Endothelial cell (in vitro differentiated cells): ENCODE results near the gene NEK4. TPM values are rescaled to one million over a fixed set of nuclear protein-coding genes. Genes with fewer than 3 reads are reported as not detected.

Experiments
- DNase-seq: peaks from one replicate; pipeline ENCODE4 v3.0.0; 2021; ENCODE audit warnings: low spot score
- H3K27ac Mint-ChIP-seq: one replicate; pipeline ENCODE4 v1.8.0; 2021; ENCODE audit warnings: mixed read lengths, inconsistent platforms; ENCODE audit not compliant: unreplicated experiment
- H3K27me3 Mint-ChIP-seq: one replicate; pipeline ENCODE4 v1.8.0; 2021; ENCODE audit warnings: mild to moderate bottlenecking, moderate library complexity, mixed read lengths, inconsistent platforms; ENCODE audit not compliant: unreplicated experiment
- H3K36me3 Mint-ChIP-seq: one replicate; pipeline ENCODE4 v1.8.0; 2021; ENCODE audit warnings: mild to moderate bottlenecking, low read depth, mixed read lengths, inconsistent platforms; ENCODE audit not compliant: unreplicated experiment
- H3K4me1 Mint-ChIP-seq: one replicate; pipeline ENCODE4 v1.8.0; 2021; ENCODE audit warnings: mild to moderate bottlenecking, mixed read lengths, inconsistent platforms; ENCODE audit not compliant: unreplicated experiment
- H3K4me3 Mint-ChIP-seq: one replicate; pipeline ENCODE4 v1.8.0; 2021; ENCODE audit warnings: mild to moderate bottlenecking, mixed read lengths, inconsistent platforms; ENCODE audit not compliant: unreplicated experiment
- H3K9me3 Mint-ChIP-seq: one replicate; pipeline ENCODE4 v1.8.0; 2021; ENCODE audit warnings: mixed read lengths, inconsistent platforms; ENCODE audit not compliant: unreplicated experiment
- total RNA-seq: library from RNA; stranded (reverse); fragmentation: NEBNext Ultra II Directional; extraction: Animal tissue kit (Norgen Biotek cat#: 25700); gene quantifications from one replicate; pipeline ENCODE4 v1.2.1, GENCODE V29; 2021; ENCODE audit not compliant: unreplicated experiment
- TF ChIP-seq, protein P1 (sequence below): fragments of 200-600 bp; sonication (generic); IDR thresholded peaks from one replicate; pipeline ENCODE4 v1.5.0; 2021; ENCODE audit warnings: antibody characterized with exemption; ENCODE audit not compliant: unreplicated experiment

Gene NEK4
- total RNA-seq, 1 donor from 2014 or later = 16.9 TPM

DNA sequence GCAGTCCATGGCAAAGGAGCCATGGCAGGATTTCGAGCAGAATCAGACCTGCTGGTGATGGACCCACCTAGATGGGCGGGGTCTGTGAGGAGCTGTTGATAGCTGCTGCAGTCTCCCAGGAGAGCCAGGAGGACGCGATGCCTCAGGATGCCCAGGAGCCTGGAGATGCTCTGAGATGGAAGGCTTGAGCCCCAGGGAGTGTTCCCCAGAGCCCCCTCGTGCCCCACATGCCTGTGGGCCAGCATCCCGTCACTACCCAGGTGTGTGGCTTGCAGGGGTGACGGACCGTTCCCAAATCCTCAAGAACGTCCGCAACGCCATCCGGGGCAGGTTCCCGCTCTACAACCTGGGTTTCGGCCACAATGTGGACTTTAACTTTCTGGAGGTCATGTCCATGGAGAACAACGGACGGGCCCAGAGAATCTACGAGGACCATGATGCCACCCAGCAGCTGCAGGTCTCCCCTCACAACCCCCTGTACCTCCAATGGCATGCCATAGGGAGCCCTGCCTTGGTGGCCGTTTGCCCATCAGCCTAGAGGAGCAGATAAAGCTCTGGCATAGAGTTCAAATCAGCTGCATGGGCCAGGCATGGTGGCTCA, 13.4 kb upstream of the NEK4 start:
- peaks cover 2% of the 10 kb centered on the region for H3K27me3 Mint-ChIP-seq
- TF ChIP-seq, protein P1, sequence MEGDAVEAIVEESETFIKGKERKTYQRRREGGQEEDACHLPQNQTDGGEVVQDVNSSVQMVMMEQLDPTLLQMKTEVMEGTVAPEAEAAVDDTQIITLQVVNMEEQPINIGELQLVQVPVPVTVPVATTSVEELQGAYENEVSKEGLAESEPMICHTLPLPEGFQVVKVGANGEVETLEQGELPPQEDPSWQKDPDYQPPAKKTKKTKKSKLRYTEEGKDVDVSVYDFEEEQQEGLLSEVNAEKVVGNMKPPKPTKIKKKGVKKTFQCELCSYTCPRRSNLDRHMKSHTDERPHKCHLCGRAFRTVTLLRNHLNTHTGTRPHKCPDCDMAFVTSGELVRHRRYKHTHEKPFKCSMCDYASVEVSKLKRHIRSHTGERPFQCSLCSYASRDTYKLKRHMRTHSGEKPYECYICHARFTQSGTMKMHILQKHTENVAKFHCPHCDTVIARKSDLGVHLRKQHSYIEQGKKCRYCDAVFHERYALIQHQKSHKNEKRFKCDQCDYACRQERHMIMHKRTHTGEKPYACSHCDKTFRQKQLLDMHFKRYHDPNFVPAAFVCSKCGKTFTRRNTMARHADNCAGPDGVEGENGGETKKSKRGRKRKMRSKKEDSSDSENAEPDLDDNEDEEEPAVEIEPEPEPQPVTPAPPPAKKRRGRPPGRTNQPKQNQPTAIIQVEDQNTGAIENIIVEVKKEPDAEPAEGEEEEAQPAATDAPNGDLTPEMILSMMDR = no peak
- DNase-seq = no peak
- no peaks in the 10 kb centered on the region for H3K9me3 Mint-ChIP-seq
- peaks cover 4% of the 10 kb centered on the region for H3K4me1 Mint-ChIP-seq
- H3K27ac Mint-ChIP-seq = no peak overlapping the region
- H3K4me3 Mint-ChIP-seq = no peak overlapping the region
- H3K36me3 Mint-ChIP-seq = no peaks in the 10 kb centered on the region

GRCh38 chr3:52783211-52783555, 12.4 kb upstream of the NEK4 start:
- Mint-ChIP-seq H3K27me3 (peaks cover 2% of the 10 kb centered on the region), H3K9me3 (no peaks in the 10 kb centered on the region), H3K36me3 (no peaks in the 10 kb centered on the region), H3K4me3 (no peak overlapping the region), H3K4me1 (peaks cover 4% of the 10 kb centered on the region), H3K27ac (no peak overlapping the region)
- DNase-seq = no peak
- TF ChIP-seq, protein P1 = no peak

- Mint-ChIP-seq H3K9me3 (no peaks in the 10 kb centered on the region), H3K27me3 (peaks cover 2% of the 10 kb centered on the region), H3K36me3 (no peaks in the 10 kb centered on the region), H3K27ac (no peak overlapping the region), H3K4me3 (no peak overlapping the region), H3K4me1 (peaks cover 4% of the 10 kb centered on the region)
- TF ChIP-seq, protein P1 = no peak
- no peak for DNase-seq
Measured at GRCh38 chr3:52782412-52783210, 11.9 kb upstream of the NEK4 start.

DNA sequence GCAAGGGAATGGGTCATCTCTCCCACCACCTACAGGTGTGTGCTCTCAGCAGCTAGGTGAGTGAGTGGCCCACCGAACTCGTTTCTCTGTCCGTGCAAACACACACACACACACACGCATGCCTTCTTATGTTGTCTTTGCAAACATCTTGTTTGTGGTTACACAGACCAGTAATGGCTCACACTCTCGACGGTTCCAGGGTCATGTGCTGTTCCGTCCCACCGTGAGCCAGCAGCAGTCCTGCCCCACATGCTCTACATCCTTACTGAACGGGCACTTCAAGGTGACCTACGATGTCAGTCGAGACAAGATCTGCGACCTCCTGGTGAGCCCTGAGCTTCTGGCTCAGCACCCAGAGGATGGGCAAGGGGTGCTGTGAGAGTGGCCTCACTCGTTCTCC, 11.0 kb upstream of the NEK4 start:
- Mint-ChIP-seq H3K4me1 (peaks cover 4% of the 10 kb centered on the region), H3K27ac (no peak overlapping the region), H3K27me3 (peaks cover 2% of the 10 kb centered on the region), H3K36me3 (no peaks in the 10 kb centered on the region), H3K9me3 (no peaks in the 10 kb centered on the region), H3K4me3 (no peak overlapping the region)
- TF ChIP-seq, protein P1 = no peak
- no peak for DNase-seq
